ENCODE measurements around the gene GNPAT.

The GNPAT gene

DNA sequence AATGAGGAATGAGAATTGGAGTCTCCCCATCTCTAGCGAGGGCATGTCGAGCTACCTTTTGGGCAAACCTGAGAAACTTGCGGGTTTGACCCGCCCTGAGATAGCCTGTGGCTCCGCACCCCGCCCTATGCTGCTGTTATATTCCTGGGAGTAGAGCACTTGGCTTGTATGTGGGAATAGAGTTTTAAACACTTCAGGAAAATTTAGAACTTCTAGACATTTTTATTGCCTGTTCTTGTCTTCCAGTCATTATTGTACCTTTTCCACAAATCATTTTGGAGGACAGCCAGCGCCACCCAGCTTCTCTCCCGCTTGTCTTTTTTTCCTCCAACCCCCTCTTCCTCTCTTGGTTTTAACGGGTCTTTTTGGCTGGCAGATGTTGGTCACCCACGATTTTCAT is 738 bp downstream of the GNPAT start:
- DNase-seq (ENCODE audit: low spot score), result peak; percentile 65
- ChIA-PET POLR2A (ENCODE audit: low non-redundant PET) (no interaction called here), CTCF (interaction anchor here (0.7 kb wide), 1 partner anchor 14 kb away, joined by 4 read pairs; no protein-coding TSS in a partner anchor)
- peak overlapping the region; percentile 85 for H3K27ac ChIP-seq
- TF ChIP-seq, protein P1, sequence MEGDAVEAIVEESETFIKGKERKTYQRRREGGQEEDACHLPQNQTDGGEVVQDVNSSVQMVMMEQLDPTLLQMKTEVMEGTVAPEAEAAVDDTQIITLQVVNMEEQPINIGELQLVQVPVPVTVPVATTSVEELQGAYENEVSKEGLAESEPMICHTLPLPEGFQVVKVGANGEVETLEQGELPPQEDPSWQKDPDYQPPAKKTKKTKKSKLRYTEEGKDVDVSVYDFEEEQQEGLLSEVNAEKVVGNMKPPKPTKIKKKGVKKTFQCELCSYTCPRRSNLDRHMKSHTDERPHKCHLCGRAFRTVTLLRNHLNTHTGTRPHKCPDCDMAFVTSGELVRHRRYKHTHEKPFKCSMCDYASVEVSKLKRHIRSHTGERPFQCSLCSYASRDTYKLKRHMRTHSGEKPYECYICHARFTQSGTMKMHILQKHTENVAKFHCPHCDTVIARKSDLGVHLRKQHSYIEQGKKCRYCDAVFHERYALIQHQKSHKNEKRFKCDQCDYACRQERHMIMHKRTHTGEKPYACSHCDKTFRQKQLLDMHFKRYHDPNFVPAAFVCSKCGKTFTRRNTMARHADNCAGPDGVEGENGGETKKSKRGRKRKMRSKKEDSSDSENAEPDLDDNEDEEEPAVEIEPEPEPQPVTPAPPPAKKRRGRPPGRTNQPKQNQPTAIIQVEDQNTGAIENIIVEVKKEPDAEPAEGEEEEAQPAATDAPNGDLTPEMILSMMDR (conservative IDR thresholded peaks at IDR 0.05; ENCODE audit: low read depth), result no peak

DNA sequence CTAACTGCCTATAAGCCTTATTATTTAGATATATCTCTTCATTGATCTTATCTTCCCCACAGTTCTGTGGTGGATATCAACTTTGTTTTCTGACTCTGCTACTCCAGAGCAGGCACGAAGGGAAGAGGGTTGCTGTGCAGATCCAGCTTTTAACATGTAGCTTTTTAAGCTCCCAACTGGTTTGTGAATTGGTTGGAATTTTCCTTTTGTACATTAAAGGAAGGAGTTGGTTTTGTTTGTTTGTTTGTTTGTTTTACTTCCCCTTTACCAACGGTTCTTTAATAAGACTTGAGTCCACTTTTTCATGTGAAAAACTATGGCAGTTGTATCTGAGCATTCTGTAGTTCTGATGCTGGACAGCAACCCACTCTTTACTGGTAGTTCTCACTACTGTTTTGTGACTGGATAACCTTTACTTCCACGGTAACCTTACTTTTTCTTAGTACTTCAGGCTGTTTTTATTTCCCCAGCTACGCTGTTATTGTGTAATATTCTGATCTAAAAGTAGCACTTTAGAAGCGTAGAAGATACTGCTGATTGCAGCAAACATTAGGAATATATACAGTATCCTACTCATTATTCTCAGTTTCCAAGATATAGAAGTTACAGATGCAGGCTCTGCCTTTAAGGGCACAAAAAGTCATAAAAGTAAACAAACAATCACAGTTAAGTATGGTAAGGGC is 1.6 kb downstream of the GNPAT start:
- H3K27ac ChIP-seq, result no peak overlapping the region
- ChIA-PET POLR2A (ENCODE audit: low non-redundant PET) (no interaction called here), CTCF (interaction anchor here (0.6 to 0.7 kb wide), 2 partner anchors 14 to 26 kb away, joined by 3 to 4 read pairs; no protein-coding TSS in a partner anchor)
- TF ChIP-seq, protein P1 (conservative IDR thresholded peaks at IDR 0.05; ENCODE audit: low read depth), result no peak
- peak; percentile 5 for DNase-seq (ENCODE audit: low spot score)

DNA sequence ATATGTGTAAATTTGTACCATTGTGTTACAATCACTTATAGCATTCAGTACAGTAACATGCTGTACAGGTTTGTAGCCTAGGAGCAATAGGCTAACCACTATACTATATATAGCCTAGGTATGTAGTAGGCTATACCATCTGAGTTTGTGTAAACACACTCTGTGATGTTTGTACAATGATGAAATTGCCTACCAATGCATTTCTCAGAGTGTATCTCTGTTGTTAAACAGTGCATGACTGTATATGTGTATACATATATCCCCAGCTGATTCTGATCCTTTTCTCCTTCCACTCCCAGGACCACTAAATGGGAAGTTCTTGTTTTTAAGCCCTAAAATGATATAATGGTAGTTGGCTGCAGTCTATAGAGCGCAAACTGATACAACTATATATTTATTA is 7.8 kb downstream of the GNPAT start:
- POLR2A ChIA-PET (ENCODE audit: low non-redundant PET), result no interaction called here
- no peak for DNase-seq (ENCODE audit: low spot score)
- H3K27ac ChIP-seq, result no peak overlapping the region
- TF ChIP-seq, protein P1 (conservative IDR thresholded peaks at IDR 0.05; ENCODE audit: low read depth), result no peak
- CTCF ChIA-PET, result no interaction called here

DNA sequence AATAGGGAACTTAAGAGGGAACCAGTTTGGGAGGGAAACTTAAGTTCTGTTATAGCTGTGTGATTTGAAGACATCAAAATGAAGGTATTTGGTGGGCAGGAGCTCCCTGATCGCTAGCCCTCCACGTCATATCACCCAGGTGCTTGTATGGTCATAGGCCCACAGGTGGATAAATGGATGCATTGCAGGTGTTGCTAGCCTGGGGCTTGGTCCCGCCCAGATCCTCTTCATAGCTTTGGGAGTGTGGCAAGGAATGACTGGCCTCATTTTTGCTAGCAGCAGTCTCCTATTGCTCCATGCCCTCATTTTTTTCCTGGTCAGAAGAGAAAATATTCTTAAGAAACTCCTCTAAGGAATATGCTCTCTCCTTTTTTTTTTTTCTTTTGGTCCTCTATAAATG is 11.3 kb downstream of the GNPAT start:
- ChIA-PET CTCF (no interaction called here), POLR2A (ENCODE audit: low non-redundant PET) (no interaction called here)
- TF ChIP-seq, protein P1 (conservative IDR thresholded peaks at IDR 0.05; ENCODE audit: low read depth), result no peak
- peak; percentile 8 for DNase-seq (ENCODE audit: low spot score)
- no peak overlapping the region for H3K27ac ChIP-seq

DNA sequence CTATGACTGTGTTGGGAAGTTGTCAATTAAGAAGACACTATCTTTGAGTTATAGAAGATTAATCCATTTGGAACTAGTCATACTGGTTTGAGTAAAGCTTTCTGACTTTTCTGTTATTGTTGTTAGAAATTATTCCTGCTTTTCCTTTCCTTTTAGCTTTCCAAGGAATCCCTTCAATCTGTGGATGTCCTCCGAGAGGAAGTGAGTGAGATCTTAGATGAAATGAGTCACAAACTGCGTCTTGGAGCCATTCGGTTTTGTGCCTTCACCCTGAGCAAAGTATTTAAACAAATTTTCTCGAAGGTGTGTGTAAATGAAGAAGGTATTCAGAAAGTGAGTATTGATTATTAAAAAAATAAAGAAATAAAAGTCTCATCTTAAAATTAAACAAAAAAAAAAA is 19.3 kb downstream of the GNPAT start:
- no peak for DNase-seq (ENCODE audit: low spot score)
- CTCF ChIA-PET, result interaction anchor here (0.7 kb wide), 1 partner anchor 9 kb away, joined by 3 read pairs; no protein-coding TSS in a partner anchor
- no peak overlapping the region for H3K27ac ChIP-seq
- TF ChIP-seq, protein P1 (conservative IDR thresholded peaks at IDR 0.05; ENCODE audit: low read depth), result no peak
- POLR2A ChIA-PET (ENCODE audit: low non-redundant PET), result no interaction called here

DNA sequence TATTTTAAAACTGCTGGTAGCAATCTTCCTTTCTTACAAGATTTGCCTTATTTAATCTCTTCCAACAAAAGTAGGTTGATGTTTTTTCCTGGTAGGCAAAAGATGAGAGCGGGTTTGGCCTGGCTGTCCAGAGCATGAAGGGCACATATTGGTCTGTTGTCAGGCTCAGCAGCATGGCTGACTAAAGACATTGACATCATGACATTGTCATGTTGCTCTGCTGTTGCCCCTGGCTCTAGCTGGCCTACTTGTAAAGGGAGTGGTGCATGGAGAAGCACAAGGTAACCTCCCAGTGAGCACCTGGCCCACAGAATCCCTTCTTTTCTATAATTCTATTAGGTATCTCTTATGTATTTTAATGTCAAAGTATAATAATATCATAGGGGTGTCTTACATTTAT is 23.6 kb downstream of the GNPAT start:
- no peak overlapping the region for H3K27ac ChIP-seq
- ChIA-PET CTCF (no interaction called here), POLR2A (ENCODE audit: low non-redundant PET) (no interaction called here)
- TF ChIP-seq, protein P1 (conservative IDR thresholded peaks at IDR 0.05; ENCODE audit: low read depth), result no peak
- DNase-seq (ENCODE audit: low spot score), result no peak

Data from RWPE1 (cell line).